MG63 (cell line): Measurements from ENCODE around the gene TMEM126A. TPM values are rescaled to one million over a fixed set of nuclear protein-coding genes. Genes with fewer than 3 reads are reported as not detected.
A peak's percentile ranks its signal among the peaks of the same experiment; 100 is the strongest.
"Not testable (repeated sequence)": the region's sequence is repeated elsewhere in the genome, so short reads cannot be mapped to it uniquely, and the experiment has no call there.

Experiments used
- DNase-seq: peaks from one replicate; pipeline ENCODE4 v3.0.0-alpha.2; 2020
- H3K27me3 ChIP-seq: fragments of 250-450 bp; sonication (Bioruptor Pico); 2 replicates; pipeline ENCODE4 v1.5.1; 2020; ENCODE audit warnings: mild to moderate bottlenecking, moderate library complexity
- H3K36me3 ChIP-seq: fragments of 250-450 bp; sonication (Bioruptor Pico); 2 replicates; pipeline ENCODE4 v1.5.1; 2020; ENCODE audit warnings: mild to moderate bottlenecking, moderate library complexity
- H3K4me3 ChIP-seq: fragments of 250-450 bp; sonication (Bioruptor Pico); 2 replicates; pipeline ENCODE4 v1.5.1; 2020; ENCODE audit warnings: mild to moderate bottlenecking, moderate library complexity
- H3K9me3 ChIP-seq: fragments of 250-450 bp; sonication (Bioruptor Pico); 2 replicates; pipeline ENCODE4 v1.5.1; 2020; ENCODE audit warnings: mild to moderate bottlenecking, moderate library complexity
- total RNA-seq: library from RNA; depleted of rRNA; stranded (reverse); fragments of >200 nt; shearing (Covaris generic); gene quantifications from 2 replicates; pipeline ENCODE4 v1.2.3, GENCODE V29; 2014; ENCODE audit warnings: low replicate concordance

Gene TMEM126A
- total RNA-seq, 1 experiment from 2014 or later = 63.7 TPM

DNA sequence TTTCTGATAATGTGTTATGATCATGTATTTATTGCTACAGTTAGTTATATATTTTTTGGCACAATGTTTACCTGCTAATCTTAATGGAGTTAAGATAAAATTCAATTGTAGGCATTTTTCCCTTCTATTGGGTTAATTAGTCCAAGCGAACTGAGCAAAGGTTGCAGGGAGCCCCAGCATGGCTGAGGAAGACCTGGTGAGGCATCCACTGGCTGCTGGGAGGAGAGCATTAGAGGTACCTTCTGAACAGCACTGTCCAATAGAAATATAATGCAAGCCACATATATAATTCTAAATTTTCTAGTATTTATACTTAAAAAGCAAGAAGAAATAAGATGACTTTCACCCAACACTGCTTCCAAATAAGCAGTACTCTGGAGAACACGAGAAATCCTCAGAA lies 689 bp upstream of the TMEM126A start:
- peaks cover 3% of the 10 kb centered on the region for H3K27me3 ChIP-seq
- peak overlapping the region; percentile 80 for H3K4me3 ChIP-seq
- no peaks in the 10 kb centered on the region for H3K9me3 ChIP-seq
- DNase-seq = no peak
- peaks cover 17% of the 10 kb centered on the region for H3K36me3 ChIP-seq

DNA sequence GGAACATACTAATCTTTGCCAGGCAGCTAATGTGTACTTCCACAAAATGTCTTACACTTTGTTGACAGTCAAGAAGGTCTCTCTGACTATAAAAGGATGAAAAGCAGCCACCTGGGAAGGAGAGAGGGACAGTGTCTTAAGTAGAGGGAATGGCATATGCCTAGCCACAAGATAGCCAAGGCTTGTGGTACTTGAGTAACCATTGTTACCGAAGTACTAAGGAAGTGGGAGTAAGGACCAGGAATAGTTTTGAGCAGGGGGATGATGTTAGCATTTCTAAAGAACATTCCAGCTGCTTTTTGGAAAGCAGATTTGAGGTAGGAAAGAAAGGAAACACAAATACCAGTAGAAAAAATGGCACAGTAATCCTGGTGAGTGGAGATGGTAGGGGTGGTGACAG lies 3.4 kb downstream of the TMEM126A start:
- no peak overlapping the region for H3K4me3 ChIP-seq
- peaks cover 40% of the 10 kb centered on the region for H3K36me3 ChIP-seq
- H3K27me3 ChIP-seq = no peaks in the 10 kb centered on the region
- DNase-seq = no peak
- no peaks in the 10 kb centered on the region for H3K9me3 ChIP-seq

DNA sequence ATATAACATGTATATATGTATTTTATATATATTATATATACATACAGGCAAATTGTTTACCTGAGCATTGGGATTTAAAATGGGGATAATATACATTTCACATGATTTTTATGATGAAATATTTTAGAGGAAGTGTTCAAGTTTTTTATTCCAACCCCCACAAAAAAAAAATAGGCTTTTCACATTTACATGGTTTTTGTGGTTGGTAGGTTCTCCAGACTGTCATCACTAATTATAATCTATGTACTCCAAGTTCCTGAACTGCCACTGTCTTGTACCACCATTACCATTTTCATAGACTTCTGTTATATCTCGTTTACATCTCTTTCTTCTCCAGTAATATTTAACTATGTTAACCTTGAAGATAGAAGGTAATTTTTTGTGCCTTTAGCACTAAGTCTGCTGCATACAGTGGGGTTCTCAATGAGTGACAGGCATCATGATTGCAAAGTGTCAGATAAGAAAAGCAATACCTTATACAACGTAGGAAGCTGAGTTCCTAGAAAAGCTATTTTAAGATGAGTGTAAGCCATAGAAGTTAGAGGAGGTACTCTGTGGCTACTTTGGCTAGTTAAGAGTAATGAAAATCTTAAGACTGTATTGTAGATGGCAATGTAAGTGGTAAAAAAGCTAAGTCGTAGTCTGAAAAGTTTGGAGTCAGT lies 5.2 kb downstream of the TMEM126A start:
- Histone ChIP-seq H3K4me3 (no peak overlapping the region), H3K36me3 (peaks cover 58% of the 10 kb centered on the region), H3K27me3 (no peaks in the 10 kb centered on the region), H3K9me3 (no peaks in the 10 kb centered on the region)
- DNase-seq = no peak

DNA sequence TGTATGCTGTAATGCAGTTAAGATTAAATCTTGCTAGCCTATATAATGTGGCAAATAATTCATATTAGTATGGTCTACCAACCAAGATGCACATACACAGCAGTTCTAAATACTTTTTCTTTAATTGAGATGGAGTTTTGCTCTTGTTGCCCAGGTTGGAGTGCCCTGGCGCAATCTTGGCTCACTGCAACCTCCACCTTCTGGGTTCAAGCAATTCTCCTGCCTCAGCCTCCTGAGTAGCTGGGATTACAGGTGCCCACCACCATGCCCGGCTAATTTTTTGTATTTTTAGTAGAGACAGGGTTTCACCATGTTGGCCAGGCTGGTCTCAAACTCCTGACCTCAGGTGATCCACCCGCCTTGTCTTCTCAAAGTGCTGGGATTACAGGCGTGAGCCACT lies 6.6 kb downstream of the TMEM126A start:
- H3K4me3 ChIP-seq, DNase-seq, H3K27me3 ChIP-seq, H3K9me3 ChIP-seq: not testable (repeated sequence)
- H3K36me3 ChIP-seq = peaks cover 73% of the 10 kb centered on the region

DNA sequence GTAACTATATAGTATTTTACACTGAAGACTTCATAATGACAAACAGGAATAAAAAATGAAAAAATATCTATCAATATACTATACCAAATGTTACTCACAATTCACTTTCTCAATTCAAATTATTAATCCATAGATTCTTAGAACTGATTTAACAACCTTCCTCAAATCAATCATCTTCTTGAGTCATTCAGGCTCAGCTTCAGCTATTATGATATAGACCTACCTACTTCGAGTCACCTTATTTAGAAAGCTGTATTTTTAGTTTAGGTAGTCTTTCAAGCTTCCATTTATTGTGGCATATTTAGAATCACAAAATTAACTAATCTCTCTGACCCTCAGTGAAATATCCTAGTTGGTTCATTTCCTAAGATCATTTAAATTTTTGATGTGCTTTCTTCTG lies 9.0 kb downstream of the TMEM126A start:
- no peak for DNase-seq
- peaks cover 81% of the 10 kb centered on the region for H3K36me3 ChIP-seq
- no peak overlapping the region for H3K4me3 ChIP-seq
- no peaks in the 10 kb centered on the region for H3K9me3 ChIP-seq
- no peaks in the 10 kb centered on the region for H3K27me3 ChIP-seq

DNA sequence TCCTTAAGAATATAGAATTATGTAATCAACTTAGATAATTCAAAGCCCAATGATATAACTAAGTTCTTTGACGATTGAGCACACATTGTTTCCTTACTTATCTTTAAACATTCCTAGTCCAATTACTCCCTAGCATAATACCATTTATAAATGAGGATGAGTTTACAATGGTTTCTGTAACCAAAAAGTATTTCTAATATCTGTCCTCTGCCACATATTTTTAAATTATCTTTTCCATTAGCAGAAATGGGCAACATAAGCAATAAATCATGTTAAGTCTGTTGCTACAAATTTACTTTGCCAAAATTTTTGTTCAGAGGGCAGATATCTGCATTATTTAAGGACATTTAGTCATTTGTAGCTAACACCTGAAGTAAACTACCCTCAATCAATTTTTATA lies 10.4 kb downstream of the TMEM126A start:
- H3K9me3 ChIP-seq = no peaks in the 10 kb centered on the region
- H3K36me3 ChIP-seq = peaks cover 85% of the 10 kb centered on the region
- no peak for DNase-seq
- H3K4me3 ChIP-seq = no peak overlapping the region
- no peaks in the 10 kb centered on the region for H3K27me3 ChIP-seq

DNA sequence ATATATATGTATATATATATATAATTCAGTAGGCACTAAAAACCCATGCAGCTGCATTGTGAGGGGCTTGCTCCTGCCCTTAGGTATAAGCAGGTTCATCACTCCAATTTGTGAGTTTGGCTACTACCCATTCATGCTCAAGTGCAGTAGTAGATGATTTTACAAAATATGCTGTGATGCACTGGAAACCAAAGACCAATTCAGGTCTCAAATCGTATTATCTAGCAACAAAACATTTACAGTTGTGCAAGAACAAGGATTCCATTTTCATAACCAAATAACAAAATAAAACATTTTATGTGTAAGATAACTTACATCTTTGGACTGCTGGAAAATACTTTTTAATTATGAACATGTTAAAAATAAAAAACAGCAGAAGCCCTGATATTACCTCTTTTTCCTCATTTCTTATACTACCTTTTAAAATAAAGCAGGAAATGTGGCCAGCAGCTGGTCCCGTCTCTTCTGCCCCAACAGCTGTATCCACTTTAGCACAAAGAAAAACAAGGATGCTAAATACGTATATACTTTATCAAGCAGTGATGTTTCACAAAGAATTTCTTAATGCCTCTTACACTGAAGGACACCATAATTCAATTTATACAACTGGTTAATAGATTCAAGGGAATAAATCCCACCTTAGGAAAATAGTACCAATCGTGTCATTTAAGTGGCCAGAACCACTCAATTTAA lies 14.4 kb downstream of the TMEM126A start:
- H3K9me3 ChIP-seq = no peaks in the 10 kb centered on the region
- H3K36me3 ChIP-seq = peaks cover 68% of the 10 kb centered on the region
- DNase-seq = no peak
- H3K4me3 ChIP-seq = peak overlapping the region; percentile 87
- H3K27me3 ChIP-seq = no peaks in the 10 kb centered on the region

DNA sequence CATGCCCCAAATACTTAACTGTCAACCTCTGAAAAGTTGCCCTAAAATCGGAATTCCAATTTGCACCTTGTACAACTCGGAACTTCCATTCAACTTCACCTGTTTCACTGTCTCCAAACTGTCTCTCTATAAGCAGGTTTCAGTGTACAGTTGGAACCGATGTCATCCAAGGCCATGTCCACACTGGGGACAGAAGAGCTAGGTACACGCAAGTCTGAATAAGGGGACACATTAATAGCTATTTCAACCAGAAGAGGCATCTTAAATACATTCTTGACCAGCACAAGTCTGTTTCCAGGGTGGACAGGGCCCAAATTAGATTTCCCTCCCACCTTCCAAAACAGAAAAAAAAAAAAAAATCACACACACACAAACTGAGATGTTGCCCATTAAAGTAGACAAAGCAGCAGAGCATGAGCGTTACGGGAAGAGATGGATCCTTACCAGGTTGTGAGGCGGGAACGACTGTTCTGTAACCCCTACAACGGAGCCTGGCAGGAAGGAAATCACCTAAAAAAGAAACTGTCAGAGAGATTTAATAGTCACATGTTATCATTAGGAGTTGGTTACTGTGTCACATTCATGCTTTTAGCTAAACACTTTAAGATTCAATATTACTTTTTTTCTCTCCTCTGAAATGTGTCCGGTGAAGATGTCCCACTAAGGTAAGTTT lies 15.4 kb downstream of the TMEM126A start:
- Histone ChIP-seq H3K9me3 (no peaks in the 10 kb centered on the region), H3K27me3 (no peaks in the 10 kb centered on the region), H3K36me3 (peaks cover 57% of the 10 kb centered on the region), H3K4me3 (peak overlapping the region; percentile 87)
- no peak for DNase-seq

DNA sequence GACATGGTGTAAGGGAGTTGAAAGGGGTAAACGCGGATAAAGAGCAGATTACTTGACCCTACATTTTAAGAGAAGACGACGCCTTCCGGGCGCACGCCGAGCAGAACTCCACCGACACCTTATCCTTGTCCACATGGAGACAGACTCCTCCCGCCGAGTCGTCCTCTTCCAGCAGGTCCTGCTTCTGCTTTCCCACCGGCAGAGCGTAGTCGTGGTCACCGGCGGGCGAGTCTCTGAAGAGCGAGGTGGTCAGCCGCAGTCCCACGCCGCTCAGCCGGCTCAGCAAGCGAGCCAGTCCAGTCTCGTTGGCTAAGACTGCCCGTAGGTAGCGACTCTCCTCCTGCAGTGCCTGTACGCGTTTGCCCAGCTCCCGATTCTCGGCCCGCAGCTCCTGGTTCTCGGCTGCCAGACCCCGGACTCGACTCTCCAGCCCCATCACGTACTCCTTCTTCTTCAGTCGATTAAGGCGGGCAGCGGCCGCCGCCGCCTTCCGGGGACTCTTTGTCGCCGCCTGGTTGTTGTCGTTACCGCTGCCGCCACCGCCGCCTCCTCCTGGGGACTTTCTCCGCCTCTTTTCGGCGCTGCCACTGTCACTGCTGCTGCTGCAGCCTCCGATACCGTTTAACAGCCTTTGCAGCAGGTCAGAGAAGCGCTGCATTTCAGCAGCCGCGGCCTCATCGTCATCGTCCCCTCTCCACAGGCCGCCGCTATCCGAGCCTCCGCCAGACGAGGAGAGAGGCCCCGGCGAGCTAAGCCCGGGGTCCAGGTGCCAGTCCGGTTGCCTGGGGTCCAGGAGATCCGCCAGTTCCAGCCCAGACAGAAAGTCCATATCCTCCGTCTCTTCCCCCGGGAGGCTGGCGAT lies 16.2 kb downstream of the TMEM126A start:
- Histone ChIP-seq H3K27me3 (no peaks in the 10 kb centered on the region), H3K36me3 (peaks cover 50% of the 10 kb centered on the region), H3K9me3 (no peaks in the 10 kb centered on the region), H3K4me3 (peak overlapping the region; percentile 87)
- peak; percentile 56 for DNase-seq

DNA sequence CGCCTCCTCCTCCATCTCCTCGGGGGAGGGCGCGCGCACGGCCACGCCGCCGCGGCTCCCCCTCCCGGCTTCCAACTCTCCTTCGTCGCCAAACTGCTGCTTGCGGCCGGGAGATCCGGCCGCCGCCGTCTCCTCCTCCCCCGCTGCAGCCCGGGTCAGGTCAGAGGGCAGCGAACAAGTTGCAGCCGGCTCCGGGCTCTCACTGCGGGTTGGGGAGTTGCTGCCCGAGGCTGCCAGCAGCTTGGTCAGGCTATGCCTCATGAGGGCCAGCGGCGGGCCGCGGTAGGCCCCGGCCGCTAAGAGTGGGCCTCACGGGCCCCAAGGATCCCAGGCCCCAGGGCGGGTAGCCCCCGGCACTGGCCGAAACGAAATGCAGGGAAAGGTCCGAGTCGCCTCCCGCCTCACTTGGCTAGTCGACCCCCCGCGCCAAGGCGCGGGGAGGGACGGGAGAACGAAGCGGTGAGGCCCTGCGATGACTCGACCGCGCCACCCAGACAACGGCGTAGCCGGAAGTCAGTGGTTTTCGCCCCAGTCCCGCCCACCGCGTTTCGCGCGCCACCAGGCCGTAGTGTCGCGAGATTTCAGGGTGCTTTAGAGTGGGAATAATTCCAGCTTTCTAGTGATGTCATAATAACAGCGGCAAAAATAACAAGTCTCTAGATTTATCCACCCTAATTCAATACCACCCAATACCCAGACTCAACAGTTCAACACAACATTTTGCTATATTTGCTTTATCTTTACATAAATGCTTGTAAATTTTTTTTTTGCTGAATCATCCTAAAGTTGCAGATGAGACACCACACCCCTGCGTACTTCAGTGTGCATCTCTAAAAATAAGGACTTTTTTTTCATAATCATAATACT lies 17.1 kb downstream of the TMEM126A start, which contains the start of gene CREBZF:
Gene CREBZF, minus strand, starts transcription at position 515 of the 867 bp plus-strand sequence. Its CDS starts 254 bp downstream, at position 261.
- Histone ChIP-seq H3K36me3 (peaks cover 41% of the 10 kb centered on the region), H3K9me3 (no peaks in the 10 kb centered on the region), H3K27me3 (no peaks in the 10 kb centered on the region), H3K4me3 (peak within 1 kb of the TSS; percentile 87)
- DNase-seq = peak; percentile 94

DNA sequence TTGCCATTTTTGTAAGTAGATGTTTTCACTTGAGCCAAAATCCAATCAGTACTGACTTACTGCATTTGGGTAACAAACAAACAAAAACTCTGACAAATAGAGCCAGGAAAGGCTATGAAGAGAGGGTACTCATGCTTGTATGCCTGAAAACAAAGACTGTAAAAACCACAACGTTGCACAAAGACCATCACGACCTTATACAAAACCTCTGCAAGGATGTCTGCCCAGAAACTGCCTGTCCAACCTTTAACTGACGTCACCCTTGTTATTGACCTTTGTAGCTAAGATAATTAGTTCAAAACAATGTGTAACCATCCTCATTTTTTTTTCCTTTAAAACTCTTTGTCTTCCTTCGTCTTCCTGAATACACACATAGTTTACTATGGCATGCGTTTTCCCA lies 18.0 kb downstream of the TMEM126A start:
- Histone ChIP-seq H3K27me3 (no peaks in the 10 kb centered on the region), H3K4me3 (no peak overlapping the region), H3K36me3 (peaks cover 32% of the 10 kb centered on the region), H3K9me3 (no peaks in the 10 kb centered on the region)
- DNase-seq = no peak

DNA sequence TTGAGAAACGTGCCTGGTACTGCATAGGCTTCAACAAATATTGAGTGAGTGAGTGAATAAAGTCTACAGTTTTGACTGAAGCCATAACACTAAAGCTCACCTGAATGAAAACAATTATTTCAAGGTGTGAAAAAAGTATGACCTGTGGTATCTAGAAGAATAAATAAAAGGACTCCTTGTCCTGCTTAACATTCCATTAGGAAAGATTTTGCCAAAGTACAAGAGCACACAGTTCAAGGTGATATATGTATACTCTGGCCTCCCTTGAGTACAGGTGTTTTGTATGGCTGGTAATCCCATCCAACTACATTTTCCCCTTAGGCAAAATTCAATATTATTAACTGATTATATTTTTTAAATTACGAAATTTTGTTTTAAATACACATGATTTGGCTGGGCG lies 18.9 kb downstream of the TMEM126A start:
- Histone ChIP-seq H3K4me3 (no peak overlapping the region), H3K9me3 (no peaks in the 10 kb centered on the region), H3K36me3 (peaks cover 23% of the 10 kb centered on the region), H3K27me3 (no peaks in the 10 kb centered on the region)
- no peak for DNase-seq

DNA sequence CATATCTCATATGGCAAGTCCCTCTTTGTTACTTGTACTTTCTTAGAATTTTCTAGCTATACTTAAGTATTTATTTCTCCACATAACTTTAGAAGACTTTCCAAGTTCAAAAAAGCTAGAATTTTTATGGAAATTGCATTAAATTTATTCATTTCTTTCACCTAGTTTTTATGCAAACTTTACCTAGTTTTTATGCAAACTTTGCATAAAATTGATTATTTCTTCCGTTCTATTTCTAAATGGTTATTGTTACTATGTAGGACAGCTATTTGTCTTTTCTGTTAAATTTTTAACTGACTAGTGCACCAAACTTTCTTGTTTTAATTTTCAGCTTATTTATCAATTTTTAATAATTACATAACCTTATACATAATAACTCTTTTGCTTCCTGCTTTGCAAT lies 20.4 kb downstream of the TMEM126A start:
- Histone ChIP-seq H3K36me3 (peaks cover 10% of the 10 kb centered on the region), H3K4me3 (no peak overlapping the region), H3K27me3 (no peaks in the 10 kb centered on the region), H3K9me3 (no peaks in the 10 kb centered on the region)
- no peak for DNase-seq

DNA sequence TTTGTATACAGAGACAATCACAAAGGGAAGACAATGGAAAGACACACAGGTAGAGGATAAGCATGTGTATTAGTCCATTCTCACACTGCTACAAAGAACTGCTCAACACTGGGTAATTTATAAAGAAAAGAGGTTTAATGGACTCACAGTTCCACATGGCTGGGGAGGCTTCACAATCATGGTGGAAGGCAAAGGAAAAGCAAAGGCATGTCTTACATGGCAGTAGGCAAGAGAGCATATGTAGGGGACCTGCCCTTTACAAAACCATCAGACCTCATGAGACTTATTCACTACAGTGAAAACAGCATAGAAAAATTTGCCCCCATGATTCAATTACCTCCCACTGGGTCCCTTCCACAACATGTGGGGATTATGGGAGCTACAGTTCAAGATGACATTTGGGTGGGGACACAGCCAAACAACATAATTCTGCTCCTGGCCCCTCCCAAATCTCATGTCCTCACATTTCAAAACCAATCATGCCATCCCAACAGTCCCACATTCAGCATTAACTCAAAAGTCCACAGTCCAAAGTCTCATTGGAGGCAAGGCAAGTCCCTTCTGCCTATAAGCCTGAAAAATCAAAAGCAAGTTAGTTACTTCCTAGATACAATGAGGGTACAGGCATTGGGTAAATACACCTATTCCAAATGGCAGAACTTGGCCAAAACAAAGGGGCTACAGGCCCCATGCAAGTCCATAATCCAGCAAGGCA lies 23.3 kb downstream of the TMEM126A start:
- not testable (repeated sequence) for H3K9me3 ChIP-seq, H3K4me3 ChIP-seq, DNase-seq, H3K36me3 ChIP-seq, H3K27me3 ChIP-seq

DNA sequence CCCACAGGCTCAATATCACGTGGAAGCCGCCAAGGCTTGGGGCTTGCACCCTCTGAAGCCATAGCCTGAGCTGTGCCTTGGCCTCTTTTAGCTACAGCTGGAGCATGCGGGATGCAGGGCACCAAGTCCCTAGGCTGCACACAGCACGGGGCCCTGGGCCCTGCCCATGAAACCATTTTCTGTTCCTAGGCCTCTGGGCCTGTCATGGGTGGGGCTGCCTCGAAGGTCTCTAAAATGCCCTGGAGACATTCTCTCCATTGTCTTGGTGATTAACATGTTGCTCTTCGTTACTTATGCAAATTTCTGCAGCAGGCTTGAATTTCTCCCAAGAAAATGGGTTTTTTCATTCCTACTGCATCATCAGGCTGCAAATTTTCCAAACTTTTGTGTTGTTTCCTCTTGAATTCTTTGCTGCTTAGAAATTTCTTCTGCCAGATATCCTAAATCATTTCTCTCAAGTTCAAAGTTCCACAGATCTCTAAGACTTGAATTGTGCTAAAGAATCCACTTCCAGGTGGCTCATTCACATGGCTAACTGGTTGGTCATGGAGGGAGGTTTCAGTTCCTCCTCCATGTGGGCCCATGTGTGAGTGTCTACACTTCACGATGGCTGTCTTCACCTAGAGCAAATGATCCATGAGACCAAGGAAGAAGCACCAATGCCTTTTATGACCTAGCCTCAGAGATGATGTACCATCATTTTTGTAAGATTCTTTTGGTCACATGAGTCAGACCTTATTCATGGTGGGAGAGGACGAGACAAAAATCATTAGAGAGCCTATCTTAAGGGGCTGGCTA lies 24.5 kb downstream of the TMEM126A start:
- DNase-seq = no peak
- Histone ChIP-seq H3K9me3 (no peaks in the 10 kb centered on the region), H3K27me3 (no peaks in the 10 kb centered on the region), H3K4me3 (no peak overlapping the region), H3K36me3 (no peaks in the 10 kb centered on the region)
